GM20431 (cell line): Measurements from ENCODE around the gene GPR179.

ENCODE experiments used
- in situ Hi-C: fragments of 300-500 bp; cut with MseI, MboI; formaldehyde crosslinking; loops from one replicate; pipeline ENCODE4 v1.15.0; 2020; ENCODE audit warnings: low sequenced_read_pairs; ENCODE audit not compliant: unreplicated experiment

Gene GPR179

DNA sequence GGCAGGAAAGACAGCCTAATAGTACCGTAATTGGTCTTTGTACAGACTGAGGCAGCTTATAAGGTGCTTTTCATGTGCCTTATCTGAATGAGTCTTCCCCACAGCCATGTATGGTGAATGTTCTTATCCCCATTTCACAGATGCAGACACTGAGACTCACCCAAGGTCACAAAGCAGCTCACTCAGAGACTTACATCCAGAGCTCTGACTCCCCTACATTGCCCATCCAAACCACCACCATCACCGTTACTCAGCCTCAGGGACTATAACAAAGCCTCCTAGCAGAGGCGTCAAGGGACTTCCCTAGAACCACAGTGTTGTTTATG is 627 bp upstream of the GPR179 start:
- in situ Hi-C loops: no loop called here

DNA sequence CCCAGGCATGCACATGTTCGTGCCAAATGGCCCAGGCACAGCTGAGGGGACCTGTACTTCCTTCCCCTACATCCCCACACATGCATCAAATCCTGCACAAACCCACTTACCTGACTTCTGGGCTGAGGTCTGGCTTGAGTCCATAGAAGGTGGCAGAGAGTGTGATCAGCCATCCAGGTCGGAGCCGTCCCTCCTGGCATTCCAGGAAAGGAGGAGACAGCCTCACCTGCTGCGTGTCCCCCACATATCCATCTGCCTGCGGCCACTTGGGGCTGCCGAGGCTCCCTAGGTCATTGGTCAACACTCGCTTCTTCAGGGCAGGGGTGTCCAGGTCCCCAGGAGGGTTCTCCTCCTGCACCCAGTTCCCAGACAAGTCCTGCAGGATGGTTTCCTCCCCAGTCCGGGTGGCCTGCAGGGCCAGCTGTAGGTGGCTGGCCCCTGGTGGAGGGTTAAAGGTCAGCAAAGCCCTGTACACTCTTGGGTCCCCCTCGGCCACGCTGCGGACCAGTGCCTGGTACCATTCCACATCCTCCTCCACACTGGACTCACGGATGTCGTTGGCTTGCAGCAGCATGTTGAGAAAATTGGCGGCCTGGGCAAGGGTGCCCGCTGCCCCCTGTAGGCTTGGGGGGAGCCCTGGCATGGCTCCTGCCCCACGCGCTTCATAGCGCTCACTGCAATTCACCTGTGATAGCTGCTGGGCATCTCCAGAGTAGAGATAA is 709 bp downstream of the GPR179 start:
- in situ Hi-C loops: no loop called here

DNA sequence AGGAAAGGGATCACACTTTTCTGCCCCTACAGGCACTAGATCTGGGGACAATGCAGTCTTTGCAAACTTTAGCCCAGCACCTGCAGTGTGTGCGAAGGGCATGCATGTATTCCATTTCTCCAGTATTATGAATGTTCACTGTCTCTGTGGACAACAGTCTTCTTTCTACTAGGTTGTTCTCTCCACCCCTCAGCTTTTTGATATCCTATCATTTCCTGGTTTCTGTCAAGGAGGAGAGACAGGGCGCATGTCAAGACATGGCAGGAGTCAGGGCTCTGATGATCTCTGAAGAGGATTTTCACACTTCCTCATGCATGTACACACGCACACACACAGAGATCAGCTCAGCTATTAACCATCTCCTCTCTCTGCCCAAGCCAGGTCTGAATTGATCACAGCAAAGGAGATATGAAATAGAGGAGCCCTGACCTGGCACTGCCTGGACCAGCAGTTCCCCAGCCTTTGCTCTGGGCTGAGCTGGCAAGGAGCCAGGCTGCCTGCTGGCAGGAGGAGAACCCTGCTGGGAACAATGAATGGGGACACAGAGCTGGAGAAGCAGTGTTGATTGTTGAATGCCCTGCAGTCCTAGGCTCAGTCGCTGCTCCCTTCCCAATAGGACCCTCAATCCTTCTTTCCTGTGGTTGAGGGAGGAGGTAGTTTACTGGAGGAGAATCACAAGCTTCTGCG is 2.6 kb downstream of the GPR179 start:
- in situ Hi-C loops: no loop called here

DNA sequence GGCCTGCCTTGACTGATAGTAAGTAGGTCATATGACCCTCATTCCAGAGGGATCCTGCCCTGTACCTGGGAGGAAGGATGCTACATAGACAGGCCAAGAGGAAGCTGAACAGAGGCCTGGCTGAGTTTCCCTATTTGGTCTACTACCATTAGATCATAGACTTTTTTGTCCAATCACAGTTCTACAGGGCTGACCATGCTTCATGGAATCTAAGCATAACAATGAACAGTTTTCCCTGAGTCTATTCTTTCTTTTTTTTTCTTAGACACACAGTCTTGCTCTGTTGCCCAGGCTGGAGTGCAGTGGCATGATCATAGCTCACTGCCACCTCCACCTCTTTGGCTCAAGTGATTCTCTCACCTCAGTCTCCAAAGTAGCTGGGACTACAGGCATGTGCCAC is 3.9 kb downstream of the GPR179 start:
- in situ Hi-C loops: no loop called here

DNA sequence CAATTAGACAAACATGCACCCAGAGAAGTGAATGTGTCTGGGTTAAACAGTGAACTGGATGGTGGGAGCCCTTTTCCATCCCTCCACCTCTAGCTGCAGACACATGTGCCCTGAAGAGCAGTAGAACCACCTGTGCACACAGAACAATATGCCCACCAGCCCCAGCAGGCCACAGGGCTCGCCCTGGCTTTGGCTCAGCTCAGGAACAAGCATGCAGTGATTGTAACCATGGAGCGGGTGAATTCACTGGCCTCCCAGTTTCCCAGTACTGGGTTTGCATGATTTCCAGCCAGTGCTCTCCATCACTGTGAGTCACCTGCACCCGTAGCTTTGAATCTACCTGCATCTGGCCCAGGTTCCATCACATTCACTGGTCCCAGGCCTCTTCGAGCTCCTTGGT is 5.2 kb downstream of the GPR179 start:
- in situ Hi-C loops: no loop called here

DNA sequence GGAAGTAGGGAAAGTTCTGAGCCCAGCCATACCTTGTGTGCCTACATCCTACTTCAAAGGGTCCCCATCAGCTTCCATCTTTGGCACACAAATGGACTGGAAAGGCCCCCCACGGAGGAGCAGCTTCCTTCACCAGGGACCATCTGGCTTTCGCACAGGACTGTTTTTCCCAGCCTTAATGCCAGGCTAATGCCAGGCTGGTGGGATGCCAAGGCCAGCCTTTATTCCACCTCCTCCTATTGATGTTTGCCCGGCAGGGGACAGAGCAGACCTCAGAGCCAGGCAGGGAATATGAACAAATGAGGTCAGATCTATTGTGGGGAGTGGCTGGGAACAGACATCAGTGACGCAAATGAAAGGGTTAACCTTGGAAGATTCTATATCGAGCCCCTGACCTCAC is 5.7 kb downstream of the GPR179 start:
- in situ Hi-C loops: no loop called here

DNA sequence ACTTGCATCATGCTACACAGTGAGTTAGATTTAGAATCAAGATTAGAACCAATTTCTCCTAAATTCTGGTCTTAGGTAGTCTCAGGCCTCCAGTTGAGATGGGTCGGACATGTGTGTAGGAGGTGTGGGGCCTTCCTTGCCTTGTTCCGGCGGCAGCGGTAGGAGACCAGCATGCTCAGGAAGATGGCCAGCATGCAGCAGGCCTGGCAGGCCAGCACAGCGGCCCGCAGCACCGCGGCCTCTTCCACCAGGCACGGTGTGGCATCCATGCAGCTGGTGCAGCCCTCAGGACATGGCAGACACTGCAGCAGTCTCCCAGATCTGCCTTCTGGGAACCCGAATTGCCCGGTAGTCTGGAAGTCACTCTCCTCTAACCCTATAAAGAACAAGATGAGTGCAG is 6.9 kb downstream of the GPR179 start:
- in situ Hi-C loops: no loop called here

DNA sequence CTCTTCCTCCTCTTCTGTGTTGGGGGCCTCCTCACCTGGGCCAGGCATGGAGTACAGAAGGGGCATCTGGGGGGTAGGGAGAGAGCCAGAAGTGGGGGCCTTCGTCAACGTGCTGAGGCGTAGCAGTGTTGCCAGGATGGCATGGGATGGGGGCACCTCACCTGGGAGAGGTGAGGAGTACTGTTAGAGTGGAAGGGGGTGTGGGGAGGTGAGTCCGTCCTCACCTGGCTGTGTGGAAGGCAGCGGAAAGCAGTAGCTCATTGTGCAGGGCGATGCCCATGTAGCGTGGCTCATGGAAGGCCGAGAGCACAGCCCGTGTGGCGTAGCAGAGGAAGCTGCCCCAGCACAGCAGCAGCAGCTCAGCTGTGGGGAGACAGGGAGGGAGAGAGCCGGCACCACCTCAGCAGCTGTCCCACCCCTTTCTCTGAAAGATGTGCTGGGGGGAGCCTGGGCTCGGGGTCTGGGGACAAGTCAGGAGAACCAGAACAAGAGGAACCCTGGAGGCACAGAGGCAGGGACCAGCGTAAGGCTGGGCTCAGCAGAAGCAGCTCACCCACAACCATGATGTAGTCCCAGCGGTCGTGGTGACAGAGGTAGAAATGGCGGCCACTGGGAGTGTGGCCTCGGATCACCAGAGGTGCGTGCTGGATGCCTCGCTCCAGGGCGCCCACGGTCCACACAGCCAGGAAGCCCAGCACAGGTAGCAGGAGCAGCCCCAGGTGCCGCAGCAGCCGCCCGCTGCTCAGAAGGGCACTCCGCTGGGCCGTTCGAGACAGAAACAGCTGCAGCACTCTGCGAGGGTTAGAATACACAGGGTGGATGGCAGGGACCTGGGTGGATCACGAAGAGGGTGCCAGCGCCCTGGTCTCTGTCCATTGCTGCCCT is 9.0 kb downstream of the GPR179 start:
- in situ Hi-C loops: no loop called here

DNA sequence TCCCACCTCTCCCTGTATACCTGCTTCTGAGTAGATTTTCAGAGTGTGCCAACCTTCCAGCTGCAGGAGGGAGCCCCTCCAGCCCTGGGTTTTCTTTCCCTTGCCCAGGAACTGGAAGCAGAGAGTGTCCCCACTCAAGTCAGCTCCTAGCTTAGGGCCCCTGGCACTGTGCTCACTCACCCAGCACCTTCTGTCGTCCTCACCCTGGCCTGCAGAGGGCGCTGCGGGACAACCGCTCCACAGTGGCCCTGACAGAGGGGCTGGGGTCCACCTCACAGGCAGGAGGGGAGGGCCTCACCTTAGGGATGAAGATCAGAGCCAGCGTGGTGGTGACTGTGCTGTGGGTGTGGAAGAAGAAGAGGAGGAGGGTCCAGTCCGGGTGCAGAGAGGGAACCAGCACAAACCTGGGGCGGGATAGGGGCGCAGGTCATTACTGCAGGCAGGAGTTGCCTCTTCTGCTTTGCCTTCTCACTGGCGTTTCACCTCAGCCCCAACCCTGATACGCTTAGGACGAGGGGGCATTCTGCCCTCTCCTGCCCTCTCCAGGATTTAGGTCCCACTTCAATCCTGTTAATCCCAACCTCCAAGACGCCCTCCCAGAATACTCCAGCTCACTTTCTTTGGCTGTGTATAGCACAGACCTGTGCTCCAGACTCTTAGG is 10.0 kb downstream of the GPR179 start:
- in situ Hi-C loops: no loop called here

DNA sequence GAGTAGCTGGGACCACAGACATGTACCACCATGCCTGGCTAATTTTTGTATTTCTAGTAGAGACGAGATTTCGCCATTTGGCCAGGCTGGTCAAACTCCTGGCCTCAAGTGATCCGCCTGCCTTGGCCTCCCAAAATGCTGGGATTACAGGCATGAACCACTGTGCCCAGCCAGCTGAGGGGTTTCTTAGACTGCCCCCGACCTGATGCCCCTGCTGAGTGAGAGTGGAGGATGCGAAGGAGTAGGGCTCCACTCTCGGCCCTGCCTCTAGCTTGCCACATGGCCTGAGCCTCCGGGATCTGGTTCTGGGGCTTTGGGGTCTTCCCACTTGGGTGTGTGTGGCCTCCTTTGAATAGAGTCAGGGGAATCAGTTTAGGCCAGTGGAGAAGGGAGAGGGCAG is 11.0 kb downstream of the GPR179 start:
- in situ Hi-C loops: no loop called here

DNA sequence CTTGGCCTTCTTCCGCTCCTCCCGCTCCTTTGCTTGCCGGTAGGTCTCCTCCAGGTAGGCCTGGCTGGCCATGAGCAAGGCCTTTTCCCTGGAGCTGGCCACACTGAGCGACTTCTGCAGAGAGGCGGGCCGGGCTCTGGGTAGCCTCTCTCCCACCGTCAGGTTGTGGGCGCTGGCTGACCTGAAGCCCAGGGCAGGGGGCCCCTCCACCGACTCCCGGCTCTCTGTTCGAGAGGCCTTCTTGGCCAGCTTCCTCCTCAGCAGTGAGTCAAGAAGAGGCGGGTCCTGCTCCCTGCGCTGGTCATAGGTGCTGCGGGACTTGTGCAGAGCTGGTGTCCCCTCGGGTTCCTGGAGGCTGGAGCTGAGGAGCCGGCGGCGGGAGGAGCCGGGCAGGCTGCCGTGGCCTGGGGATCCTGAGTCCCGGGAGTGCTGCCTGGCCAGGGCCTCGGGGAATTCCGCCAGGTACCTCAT is 12.8 kb downstream of the GPR179 start:
- in situ Hi-C loops: no loop called here

DNA sequence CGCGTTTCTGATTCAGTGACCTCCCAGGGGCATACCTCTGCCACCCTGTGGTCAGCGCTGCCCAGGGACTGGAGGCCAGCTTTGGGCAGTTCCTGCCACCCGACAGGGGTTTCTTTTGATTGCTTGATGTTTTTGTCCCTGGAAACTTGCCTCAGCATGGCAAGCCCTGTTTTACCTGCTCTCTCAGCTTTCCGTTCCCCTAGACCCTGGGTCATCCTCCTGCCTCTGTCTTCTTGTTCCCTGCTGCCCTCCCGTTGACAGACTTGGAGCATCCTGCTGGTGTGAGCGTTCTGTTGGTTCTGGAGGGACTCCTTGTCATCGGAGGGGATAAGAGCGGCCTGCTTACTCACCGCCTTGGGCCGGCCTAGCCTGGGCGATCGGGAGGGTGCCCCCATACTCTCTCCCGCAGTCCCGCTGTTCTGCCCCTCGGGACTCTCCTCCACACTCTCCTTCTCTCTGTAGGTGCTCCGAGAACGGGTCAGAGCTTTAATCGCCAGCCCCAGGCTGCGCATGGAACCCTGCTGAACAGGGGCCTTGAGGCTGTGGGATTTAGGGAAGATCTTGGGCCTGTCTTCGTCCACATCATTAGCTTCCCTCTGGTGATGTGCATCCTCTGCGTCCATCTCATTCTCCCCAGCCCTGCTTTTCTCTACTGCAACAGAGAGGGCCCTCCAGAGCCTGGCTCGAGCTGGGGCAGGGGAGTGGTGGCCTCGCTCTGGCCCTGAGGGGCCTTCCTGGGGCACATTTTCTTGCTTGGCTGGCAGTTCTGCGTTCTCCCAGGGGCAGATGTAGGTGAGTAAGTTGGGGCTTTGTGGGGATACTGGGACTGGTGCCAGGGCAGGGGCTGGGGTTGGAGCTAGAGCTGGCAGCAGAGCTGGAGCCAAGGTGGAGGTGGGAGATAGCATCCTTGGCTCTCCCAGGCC is 13.7 kb downstream of the GPR179 start:
- in situ Hi-C loops: no loop called here

DNA sequence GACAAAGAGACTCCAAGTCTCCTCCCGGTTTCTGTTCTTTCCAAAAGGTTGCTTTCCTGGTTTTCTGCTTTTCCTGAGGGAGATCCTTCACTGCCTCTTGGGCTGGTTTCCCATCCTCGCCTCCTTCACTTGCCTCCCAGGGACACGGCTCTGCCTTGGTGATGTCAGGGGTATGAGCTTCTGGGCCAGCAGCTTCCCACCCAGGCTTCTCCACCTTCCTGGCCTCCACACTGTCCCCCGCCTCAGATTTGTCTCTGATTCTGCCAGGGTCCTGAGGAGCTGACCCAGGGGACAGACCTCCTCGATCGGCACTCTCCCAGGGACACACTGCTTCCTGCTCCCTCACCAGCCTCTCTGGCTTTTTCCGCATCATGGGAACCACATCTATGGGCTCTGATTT is 14.5 kb downstream of the GPR179 start:
- in situ Hi-C loops: no loop called here

DNA sequence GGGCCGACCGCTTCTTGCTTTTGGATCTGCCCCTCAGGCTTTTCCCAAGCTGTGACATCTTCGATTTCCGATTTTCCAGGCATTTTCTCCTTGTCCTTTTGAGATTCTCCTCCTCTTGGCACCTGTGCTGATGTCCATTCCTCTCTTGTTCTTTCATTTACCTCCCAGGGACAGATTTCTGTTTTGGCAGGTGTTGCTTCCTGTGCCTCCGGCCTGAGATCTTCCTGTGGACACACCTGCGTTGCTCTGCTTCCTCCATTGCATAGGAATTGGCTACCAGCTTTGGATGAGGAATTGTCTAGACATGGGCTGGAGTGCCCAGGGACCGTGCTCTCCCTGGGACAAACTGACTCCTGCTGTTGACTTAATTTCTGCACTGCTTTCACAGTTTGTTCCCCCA is 15.1 kb downstream of the GPR179 start:
- in situ Hi-C loops: no loop called here

DNA sequence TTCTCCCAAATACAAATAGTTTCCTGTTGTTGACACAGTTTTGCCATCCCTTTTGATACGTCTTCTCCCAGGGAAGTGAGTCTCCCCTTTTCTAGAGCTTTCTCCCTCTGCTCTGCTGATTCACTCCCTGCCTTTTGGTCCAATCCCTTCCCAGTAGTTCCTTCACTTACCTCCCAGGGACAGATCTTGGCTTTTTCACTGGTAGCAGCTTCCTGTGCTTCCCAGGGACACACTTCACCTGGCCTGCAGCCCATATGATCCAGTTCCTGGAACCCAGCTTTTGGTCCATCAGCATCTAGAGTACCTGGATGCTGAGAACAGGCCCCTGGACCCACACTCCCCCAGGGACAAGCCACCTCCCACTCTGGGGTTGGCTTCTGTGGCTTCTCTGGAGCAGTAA is 15.8 kb downstream of the GPR179 start:
- in situ Hi-C loops: no loop called here

DNA sequence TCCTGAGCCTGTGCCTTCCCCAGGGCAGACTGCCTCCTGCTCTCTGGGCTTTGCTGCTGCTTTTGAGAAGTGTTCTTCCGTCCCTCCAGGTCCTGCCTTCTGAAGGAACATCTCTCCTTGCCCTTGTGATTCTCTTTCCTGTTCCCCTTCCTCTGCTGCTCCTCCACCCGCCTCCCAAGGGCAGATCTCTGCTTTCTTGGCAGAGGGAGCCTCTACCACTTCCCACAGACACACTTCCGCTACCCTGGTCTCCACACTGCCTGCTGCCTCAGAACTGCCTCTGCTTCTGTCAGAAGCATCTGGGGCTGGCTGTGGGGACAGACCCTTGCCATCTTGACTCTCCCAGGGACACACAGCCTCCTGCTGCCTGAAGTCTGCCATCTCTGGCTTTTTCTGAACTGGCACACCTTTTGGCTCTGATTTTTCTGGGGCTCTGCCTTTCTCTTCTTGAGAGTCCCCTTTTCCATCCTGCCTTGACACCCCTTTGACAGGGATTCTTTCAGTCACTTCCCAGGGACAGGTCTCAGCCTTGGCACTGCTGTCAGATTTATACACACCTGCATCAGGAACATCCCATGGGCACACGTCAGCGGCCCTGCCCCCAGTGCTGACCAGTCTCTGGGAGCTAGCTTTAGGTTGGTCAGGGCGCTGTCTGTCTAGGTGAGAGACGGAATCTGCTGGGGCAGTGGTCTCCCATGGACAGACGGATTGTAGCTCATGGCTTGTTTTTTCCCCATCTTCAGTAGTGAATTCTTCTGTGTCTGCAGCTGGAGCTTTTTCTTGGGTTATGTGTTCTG is 16.6 kb downstream of the GPR179 start:
- in situ Hi-C loops: no loop called here

DNA sequence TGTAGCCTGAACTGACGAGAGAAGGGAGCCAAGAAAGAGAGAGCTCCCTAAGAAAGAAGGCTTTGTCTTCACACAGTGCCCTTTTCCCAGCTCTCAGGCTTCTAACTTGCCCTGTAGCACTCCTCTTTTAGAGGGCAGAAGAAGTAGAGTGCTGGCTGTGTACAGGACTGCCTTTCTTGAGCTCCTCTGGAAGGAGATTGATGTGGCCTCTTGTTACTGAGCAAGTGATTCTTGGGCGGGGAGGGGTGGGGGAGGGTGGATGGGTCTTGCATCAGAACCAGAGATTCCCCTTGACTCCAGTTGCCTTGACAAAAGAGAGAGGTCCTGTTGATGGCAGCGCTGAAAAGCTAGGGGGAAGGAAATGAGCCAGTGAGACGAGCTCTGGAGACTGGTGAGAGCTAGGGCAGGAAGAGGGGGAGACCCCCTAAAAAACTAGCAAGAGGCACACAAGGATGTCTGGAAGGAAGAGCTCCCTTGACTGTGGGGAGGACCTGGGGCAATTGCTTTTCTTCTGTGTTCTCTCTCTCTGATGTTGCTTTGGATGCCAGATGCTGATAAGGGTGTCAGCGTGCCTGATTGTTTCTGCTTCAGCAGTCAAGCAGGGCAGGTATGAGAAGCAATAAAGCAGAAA is 18.4 kb downstream of the GPR179 start:
- in situ Hi-C loops: no loop called here

DNA sequence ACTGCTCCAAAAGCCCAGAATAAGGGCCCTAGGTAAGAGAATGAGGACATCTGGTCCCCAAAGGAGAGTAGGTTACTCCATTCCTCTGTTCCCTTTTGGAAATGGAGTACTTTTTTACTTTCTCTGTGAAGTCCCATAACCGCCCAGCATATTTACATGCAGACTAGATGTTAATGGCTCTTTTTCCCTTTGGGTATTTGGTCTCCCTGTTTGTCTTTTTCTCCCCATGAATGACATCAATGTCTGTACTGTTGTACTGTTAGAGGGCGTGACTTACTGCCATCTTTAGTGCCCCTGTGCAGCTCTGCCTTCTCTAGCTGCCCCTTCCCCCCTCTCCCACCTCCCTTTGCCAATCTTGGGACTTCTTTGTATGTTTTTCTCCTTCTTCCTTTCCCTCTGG is 19.0 kb downstream of the GPR179 start:
- in situ Hi-C loops: no loop called here
